Lung (tissue), 12 donors: Measurements from ENCODE around the gene CFAP43. TPM values are rescaled to one million over a fixed set of nuclear protein-coding genes. Genes with fewer than 3 reads are reported as not detected.
A peak's percentile ranks its signal among the peaks of the same experiment; 100 is the strongest.

ENCODE experiments used
- ATAC-seq: fragments of 200-7000 bp; cut with Tn5 transposase; one replicate; pipeline ENCODE4 v1.9.1; 2020; ENCODE audit warnings: moderate number of reproducible peaks; ENCODE audit not compliant: insufficient read depth, low FRiP score
- DNase-seq, 3 donors: peaks; one replicate each; pipeline ENCODE4 v3.0.0-alpha.2; 2013 to 2017
- H3K27ac ChIP-seq, 2 donors: one replicate each; pipeline ENCODE4 v1.5.1; 2013; ENCODE audit warnings: mild to moderate bottlenecking in 2 of 2, moderate library complexity in 2 of 2, control low read depth in 1 of 2, inconsistent platforms in 1 of 2, low read depth in 1 of 2, low read length in 1 of 2
- H3K27me3 ChIP-seq, 3 donors: one replicate each; pipeline ENCODE4 v1.5.1; 2013; ENCODE audit warnings: low read length in 2 of 3; ENCODE audit not compliant: control insufficient read depth in 3 of 3, insufficient read depth in 3 of 3
- H3K36me3 ChIP-seq, 4 donors: one replicate each; pipeline ENCODE4 v1.5.1; 2013; ENCODE audit warnings: low read length in 4 of 4, mild to moderate bottlenecking in 1 of 4, moderate library complexity in 1 of 4; ENCODE audit not compliant: control insufficient read depth in 4 of 4, insufficient read depth in 4 of 4
- H3K4me1 ChIP-seq, 5 donors: one replicate each; pipeline ENCODE4 v1.5.1; 2013; ENCODE audit warnings: low read length in 5 of 5, mild to moderate bottlenecking in 2 of 5, moderate library complexity in 1 of 5; ENCODE audit not compliant: control insufficient read depth in 5 of 5, insufficient read depth in 5 of 5
- H3K4me3 ChIP-seq: one replicate; pipeline ENCODE4 v1.5.1; 2013; ENCODE audit warnings: mild to moderate bottlenecking, control low read depth, moderate library complexity
- H3K9ac ChIP-seq, 2 donors: one replicate each; pipeline ENCODE4 v1.5.1; 2013; ENCODE audit warnings: low read length in 2 of 2, control low read depth in 1 of 2; ENCODE audit not compliant: insufficient read depth in 1 of 2
- H3K9me3 ChIP-seq, 4 donors: one replicate each; pipeline ENCODE4 v1.5.1; 2013; ENCODE audit warnings: low read length in 3 of 4, mild to moderate bottlenecking in 1 of 4, moderate library complexity in 1 of 4; ENCODE audit not compliant: control insufficient read depth in 4 of 4, insufficient read depth in 3 of 4
- CTCF ChIP-seq: IDR thresholded peaks from 2 replicates; pipeline ENCODE4 v1.5.1; 2012; ENCODE audit warnings: mild to moderate bottlenecking; ENCODE audit errors: control extremely low read depth, extremely low read depth
- WGBS, 2 donors: extraction: QIAGEN DNeasy Blood & Tissue Kit; methylation state at CpG; one replicate each; pipeline ENCODE4 v1.1.7; 2013; 5-methylcytosine and 5-hydroxymethylcytosine counted together
- polyA plus RNA-seq, 2 donors: library from polyadenylated mRNA; stranded (reverse); fragments of 200-250 nt; gene quantifications; one replicate each; pipeline ENCODE4 v1.2.1, GENCODE V29; 2013
- total RNA-seq, 2 donors: library from RNA; depleted of rRNA in 1 of 2; stranded (reverse); fragments of >200 nt in 1 of 2; gene quantifications; one replicate each; pipeline ENCODE4 v1.2.1, GENCODE V29; 2014 to 2021
- donor health status: control.
- donor health status: control.
- donor health status: Bipolar disorder and iron deficiency.
- donor health status: healthy.
- donor health status: DM: yes; HTN: yes; CAD: no.

Gene CFAP43
- total and polyA plus RNA-seq, 4 donors, result 8.4 to 71.6 (median 20.1) TPM

DNA sequence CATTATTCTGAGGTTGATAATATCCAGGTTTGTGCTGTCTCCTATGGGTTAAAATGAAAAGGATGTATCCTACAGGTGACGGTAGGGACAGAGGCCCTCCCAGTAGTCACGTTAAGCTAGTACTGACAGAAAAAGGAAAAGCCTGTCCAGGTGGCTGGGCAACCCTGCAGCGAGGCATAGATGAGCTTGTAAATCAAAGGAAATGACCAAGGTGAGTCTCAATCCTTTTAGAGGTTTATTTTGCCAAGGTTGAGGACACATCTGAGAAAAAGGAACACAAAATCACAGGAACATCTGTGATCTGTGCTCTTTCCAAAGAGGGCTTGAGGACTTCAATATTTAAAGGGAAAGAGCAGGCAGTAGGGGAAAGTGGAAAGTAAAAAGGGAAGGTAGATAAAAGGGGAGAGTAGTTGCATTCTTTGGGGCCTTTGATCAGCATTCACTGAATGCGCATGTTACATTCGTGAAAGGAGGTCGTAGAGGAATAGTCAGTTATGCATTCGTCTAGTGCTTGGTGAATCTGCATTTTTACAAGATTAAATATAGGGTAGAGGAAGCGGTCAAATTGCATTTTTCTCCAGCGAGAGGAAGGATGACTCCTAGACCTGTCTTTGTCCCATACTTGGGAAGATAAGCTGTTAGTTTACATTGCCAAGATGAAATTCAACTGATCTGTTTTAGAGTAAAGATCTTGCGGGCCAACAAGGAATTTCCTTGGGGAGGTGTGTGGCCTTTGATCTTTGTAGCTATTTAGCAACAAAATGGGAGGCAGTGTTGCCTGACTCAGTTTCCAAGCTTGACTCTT is 21.6 kb upstream of the CFAP43 start:
- Histone ChIP-seq H3K27ac (peak overlapping the region; percentile 99 to 100), H3K4me3 (peak overlapping the region; percentile 98), H3K27me3 (peaks cover 0 to 2% (median 2%) of the 10 kb centered on the region in 3 donors), H3K36me3 (peaks cover 2 to 9% (median 6%) of the 10 kb centered on the region in 4 donors), H3K9ac (peak overlapping the region; percentile 67 to 92), H3K4me1 (peaks cover 3 to 21% (median 11%) of the 10 kb centered on the region in 5 donors), H3K9me3 (no peaks in the 10 kb centered on the region)
- ATAC-seq, result no peak
- 62 to 68% methylated on average over 10 of the region's 10 CpGs for WGBS, 2 donors
- no peak for TF ChIP-seq CTCF
- DNase-seq, result no peak

DNA sequence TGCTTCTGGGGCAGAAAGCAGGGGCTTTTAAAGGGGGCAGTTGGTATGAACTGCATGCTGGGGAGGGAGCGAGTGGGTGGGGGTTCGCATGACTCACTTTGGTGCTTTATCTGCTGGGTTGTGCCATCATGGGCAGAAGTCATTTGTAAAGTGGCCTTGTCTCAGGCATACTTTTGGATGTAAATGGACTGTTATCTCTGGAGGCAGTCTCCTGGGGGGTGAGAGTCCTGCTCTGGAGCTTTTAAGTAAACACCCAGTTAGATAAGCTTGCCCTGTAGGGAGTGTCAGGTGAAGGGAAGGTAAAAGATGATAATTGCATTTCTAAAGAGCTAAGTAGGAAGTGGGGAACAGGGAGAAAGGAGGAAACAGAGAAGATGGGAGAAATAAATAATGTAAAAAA is 20.9 kb upstream of the CFAP43 start:
- 89 to 92% methylated on average over 2 of the region's 2 CpGs for WGBS, 2 donors

GRCh38 chr10:104252368-104252767 is 20.2 kb upstream of the CFAP43 start:
- no peak for ATAC-seq
- peaks cover 0 to 2% (median 2%) of the 10 kb centered on the region in 3 donors for H3K27me3 ChIP-seq
- H3K27ac ChIP-seq, result no peak overlapping the region
- no peaks in the 10 kb centered on the region for H3K9me3 ChIP-seq
- DNase-seq, result no peak
- H3K4me1 ChIP-seq, result peaks cover 2 to 21% (median 8%) of the 10 kb centered on the region in 5 donors
- no peak overlapping the region for H3K9ac ChIP-seq
- H3K4me3 ChIP-seq, result no peak overlapping the region
- TF ChIP-seq CTCF, result no peak
- H3K36me3 ChIP-seq, result no peaks in the 10 kb centered on the region

More for the DNA sequence above, 20.9 kb upstream of the CFAP43 start:
- DNase-seq, result no peak
- H3K9ac ChIP-seq, result no peak overlapping the region
- no peak overlapping the region for H3K4me3 ChIP-seq
- no peak for TF ChIP-seq CTCF
- H3K27me3 ChIP-seq, result peaks cover 0 to 2% (median 2%) of the 10 kb centered on the region in 3 donors
- no peak for ATAC-seq
- H3K9me3 ChIP-seq, result no peaks in the 10 kb centered on the region
- no peak overlapping the region for H3K27ac ChIP-seq
- peaks cover 2 to 21% (median 9%) of the 10 kb centered on the region in 5 donors for H3K4me1 ChIP-seq
- peaks cover 0 to 4% (median 2%) of the 10 kb centered on the region in 4 donors for H3K36me3 ChIP-seq
